Muscle of leg (tissue), 11 donors: ENCODE data around the gene SIK2. TPM values are rescaled to one million over a fixed set of nuclear protein-coding genes. Genes with fewer than 3 reads are reported as not detected.
"Not testable (repeated sequence)": the region's sequence is repeated elsewhere in the genome, so short reads cannot be mapped to it uniquely, and the experiment has no call there.

Experiments
- DNase-seq: peaks from one replicate; pipeline ENCODE4 v3.0.0; 2013
- H3K27ac ChIP-seq: one replicate; pipeline ENCODE4 v1.5.1; 2013; ENCODE audit warnings: mild to moderate bottlenecking, low read length, control low read depth
- H3K27me3 ChIP-seq: one replicate; pipeline ENCODE4 v1.6.1; 2013; ENCODE audit warnings: low read length; ENCODE audit not compliant: control insufficient read depth, insufficient read depth
- H3K36me3 ChIP-seq: one replicate; pipeline ENCODE4 v1.6.1; 2013; ENCODE audit warnings: low read length; ENCODE audit not compliant: control insufficient read depth, insufficient read depth
- H3K4me1 ChIP-seq: one replicate; pipeline ENCODE4 v1.6.1; 2013; ENCODE audit warnings: low read length; ENCODE audit not compliant: control insufficient read depth, insufficient read depth
- H3K4me3 ChIP-seq: one replicate; pipeline ENCODE4 v1.5.1; 2013; ENCODE audit warnings: low read length, control low read depth
- H3K9me3 ChIP-seq: replicated peaks from 2 replicates; pipeline ENCODE4 v1.6.1; 2013; ENCODE audit warnings: low read depth, low read length; ENCODE audit not compliant: control insufficient read depth
- WGBS: methylation state at CpG from one replicate; pipeline ENCODE4 v1.1.5; 2013; ENCODE audit warnings: missing lambda C conversion rate; ENCODE audit not compliant: insufficient coverage; 5-methylcytosine and 5-hydroxymethylcytosine counted together
- polyA plus RNA-seq, 8 donors: library from polyadenylated mRNA; unstranded; fragments of 120-200 nt; gene quantifications; one replicate each; pipeline versions ENCODE4 v1.2.1 to v1.2.3, GENCODE V29; 2013; ENCODE audit warnings: inconsistent platforms in 1 of 8, low replicate concordance in 1 of 8; ENCODE audit not compliant: insufficient read length in 8 of 8, insufficient read depth in 1 of 8
- total RNA-seq: library from RNA; stranded (reverse); fragments of 120-200 nt; gene quantifications from one replicate; pipeline ENCODE4 v1.2.4, GENCODE V29; 2013

The SIK2 gene
- total and polyA plus RNA-seq, 9 donors, result 14.9 to 27.4 (median 23.2) TPM

GRCh38 chr11:111645657-111646316 lies 43.5 kb downstream of the SIK2 start:
- H3K27ac ChIP-seq, result no peak overlapping the region
- H3K27me3 ChIP-seq, result no peaks in the 10 kb centered on the region
- no peak overlapping the region for H3K4me3 ChIP-seq
- H3K4me1 ChIP-seq, result no peaks in the 10 kb centered on the region
- no peak for DNase-seq
- no CpG with 5 or more reads among the region's 9 CpGs for WGBS
- H3K36me3 ChIP-seq, result peaks cover 8% of the 10 kb centered on the region
- no peaks in the 10 kb centered on the region for H3K9me3 ChIP-seq

GRCh38 chr11:111651336-111651735 lies 49.1 kb downstream of the SIK2 start:
- not testable (repeated sequence) for H3K4me1 ChIP-seq, H3K4me3 ChIP-seq, H3K27ac ChIP-seq, DNase-seq, H3K27me3 ChIP-seq, H3K36me3 ChIP-seq, H3K9me3 ChIP-seq
- WGBS, result no CpG with 5 or more reads among the region's 5 CpGs

GRCh38 chr11:111652184-111652583 lies 49.9 kb downstream of the SIK2 start:
- Histone ChIP-seq H3K27ac (no peak overlapping the region), H3K4me1 (no peaks in the 10 kb centered on the region), H3K4me3 (no peak overlapping the region), H3K9me3 (no peaks in the 10 kb centered on the region), H3K36me3 (no peaks in the 10 kb centered on the region), H3K27me3 (no peaks in the 10 kb centered on the region)
- DNase-seq, result no peak
- WGBS, result no CpG with 5 or more reads among the region's 2 CpGs

- Histone ChIP-seq H3K4me3 (no peak overlapping the region), H3K27ac (no peak overlapping the region), H3K36me3 (no peaks in the 10 kb centered on the region), H3K4me1 (no peaks in the 10 kb centered on the region), H3K27me3 (no peaks in the 10 kb centered on the region), H3K9me3 (no peaks in the 10 kb centered on the region)
- no peak for DNase-seq
These were observed 52.4 kb downstream of the SIK2 start for GRCh38 chr11:111654601-111655000.

- H3K9me3 ChIP-seq, result no peaks in the 10 kb centered on the region
- WGBS, result no CpG with 5 or more reads among the region's 5 CpGs
- H3K4me1 ChIP-seq, result no peaks in the 10 kb centered on the region
- H3K36me3 ChIP-seq, result no peaks in the 10 kb centered on the region
- no peak overlapping the region for H3K4me3 ChIP-seq
- H3K27ac ChIP-seq, result no peak overlapping the region
- DNase-seq, result no peak
- H3K27me3 ChIP-seq, result no peaks in the 10 kb centered on the region
These were observed 53.7 kb downstream of the SIK2 start for GRCh38 chr11:111655924-111656323.

- not testable (repeated sequence) for H3K9me3 ChIP-seq, H3K36me3 ChIP-seq, H3K27ac ChIP-seq, H3K4me3 ChIP-seq, DNase-seq, H3K27me3 ChIP-seq, H3K4me1 ChIP-seq
- WGBS, result 100% methylated on average over 4 of the region's 8 CpGs
These were observed 55.7 kb downstream of the SIK2 start for GRCh38 chr11:111657905-111658304.

- not testable (repeated sequence) for H3K27ac ChIP-seq, H3K27me3 ChIP-seq, H3K4me1 ChIP-seq, H3K4me3 ChIP-seq, H3K9me3 ChIP-seq, H3K36me3 ChIP-seq, DNase-seq
- WGBS, result 100% methylated on average over 1 of the region's 3 CpGs
These were observed 56.2 kb downstream of the SIK2 start for GRCh38 chr11:111658493-111658892.

GRCh38 chr11:111659201-111660115 lies 57.2 kb downstream of the SIK2 start:
- WGBS, result 41% methylated on average over 5 of the region's 10 CpGs
- H3K4me3 ChIP-seq, result no peak overlapping the region
- H3K9me3 ChIP-seq, result no peaks in the 10 kb centered on the region
- H3K36me3 ChIP-seq, result no peaks in the 10 kb centered on the region
- DNase-seq, result no peak
- H3K4me1 ChIP-seq, result no peaks in the 10 kb centered on the region
- H3K27ac ChIP-seq, result no peak overlapping the region
- H3K27me3 ChIP-seq, result no peaks in the 10 kb centered on the region

- H3K4me3 ChIP-seq, result no peak overlapping the region
- DNase-seq, result no peak
- no CpG with 5 or more reads among the region's 2 CpGs for WGBS
- H3K4me1 ChIP-seq, result no peaks in the 10 kb centered on the region
- H3K27me3 ChIP-seq, result no peaks in the 10 kb centered on the region
- H3K36me3 ChIP-seq, result no peaks in the 10 kb centered on the region
- H3K9me3 ChIP-seq, result no peaks in the 10 kb centered on the region
- H3K27ac ChIP-seq, result no peak overlapping the region
These were observed 58.6 kb downstream of the SIK2 start for GRCh38 chr11:111660822-111661221.

- Histone ChIP-seq H3K36me3 (peaks cover 3% of the 10 kb centered on the region), H3K27me3 (no peaks in the 10 kb centered on the region), H3K4me3 (no peak overlapping the region), H3K9me3 (no peaks in the 10 kb centered on the region), H3K27ac (no peak overlapping the region), H3K4me1 (no peaks in the 10 kb centered on the region)
- DNase-seq, result peak; percentile 36
These were observed 61.6 kb downstream of the SIK2 start for GRCh38 chr11:111663820-111664219.
